Activated naive CD8-positive, alpha-beta T cell treated with anti-CD3 and anti-CD28 coated beads, Interleukin-2, amount 50 U/mL, for 16 hours (primary cell): ENCODE results near the gene TVP23A.
"Not testable (repeated sequence)": the region's sequence is repeated elsewhere in the genome, so short reads cannot be mapped to it uniquely, and the experiment has no call there.

Experiments used
- DNase-seq: peaks from one replicate; pipeline ENCODE4 v3.0.0-alpha.2; 2020; ENCODE audit warnings: low read depth, low spot score

Gene TVP23A

GRCh38 chr16:10836174-10836853 lies 17.7 kb upstream of the TVP23A start:
- DNase-seq: no peak

GRCh38 chr16:10835281-10835931 lies 16.8 kb upstream of the TVP23A start:
- no peak for DNase-seq

GRCh38 chr16:10834766-10835165 lies 16.2 kb upstream of the TVP23A start:
- no peak for DNase-seq

DNA sequence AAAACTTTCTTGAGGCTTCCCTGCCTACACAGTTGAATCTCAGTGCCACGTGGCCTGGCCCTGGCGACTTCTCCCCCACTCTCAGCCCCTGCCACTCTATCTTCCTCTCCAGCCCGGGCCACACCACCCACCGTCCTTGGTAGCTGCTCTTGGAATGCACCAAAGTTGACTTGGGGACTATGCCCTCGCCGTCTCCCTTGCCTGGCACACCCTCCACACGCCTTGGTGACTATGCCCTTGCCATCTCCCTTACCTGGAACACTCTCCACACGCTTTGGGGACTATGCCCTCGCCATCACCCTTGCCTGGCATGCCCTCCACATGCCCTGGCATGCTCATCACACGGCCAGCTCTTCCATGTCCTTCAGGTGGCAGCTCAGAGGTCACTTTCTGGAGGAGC lies 15.5 kb upstream of the TVP23A start:
- DNase-seq: no peak

DNA sequence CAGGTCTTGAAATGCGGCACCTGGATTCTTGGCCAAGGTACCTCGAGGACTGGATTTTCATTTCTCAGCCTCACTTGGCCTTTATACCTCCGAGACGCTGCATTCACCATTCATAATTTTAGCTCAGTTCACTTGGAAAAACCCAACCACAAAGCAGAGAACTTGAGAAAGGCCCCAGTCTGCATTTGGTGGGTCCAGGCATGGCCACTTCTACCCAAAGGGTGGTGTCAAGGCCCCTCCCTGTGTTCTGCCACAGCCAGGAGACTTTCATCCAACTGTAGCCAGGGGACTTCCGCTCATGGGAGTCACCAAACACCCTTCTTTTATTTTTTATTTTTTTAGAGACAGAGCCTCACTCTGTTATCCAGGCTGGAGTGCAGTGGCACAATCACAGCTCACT lies 14.7 kb upstream of the TVP23A start:
- no peak for DNase-seq

DNA sequence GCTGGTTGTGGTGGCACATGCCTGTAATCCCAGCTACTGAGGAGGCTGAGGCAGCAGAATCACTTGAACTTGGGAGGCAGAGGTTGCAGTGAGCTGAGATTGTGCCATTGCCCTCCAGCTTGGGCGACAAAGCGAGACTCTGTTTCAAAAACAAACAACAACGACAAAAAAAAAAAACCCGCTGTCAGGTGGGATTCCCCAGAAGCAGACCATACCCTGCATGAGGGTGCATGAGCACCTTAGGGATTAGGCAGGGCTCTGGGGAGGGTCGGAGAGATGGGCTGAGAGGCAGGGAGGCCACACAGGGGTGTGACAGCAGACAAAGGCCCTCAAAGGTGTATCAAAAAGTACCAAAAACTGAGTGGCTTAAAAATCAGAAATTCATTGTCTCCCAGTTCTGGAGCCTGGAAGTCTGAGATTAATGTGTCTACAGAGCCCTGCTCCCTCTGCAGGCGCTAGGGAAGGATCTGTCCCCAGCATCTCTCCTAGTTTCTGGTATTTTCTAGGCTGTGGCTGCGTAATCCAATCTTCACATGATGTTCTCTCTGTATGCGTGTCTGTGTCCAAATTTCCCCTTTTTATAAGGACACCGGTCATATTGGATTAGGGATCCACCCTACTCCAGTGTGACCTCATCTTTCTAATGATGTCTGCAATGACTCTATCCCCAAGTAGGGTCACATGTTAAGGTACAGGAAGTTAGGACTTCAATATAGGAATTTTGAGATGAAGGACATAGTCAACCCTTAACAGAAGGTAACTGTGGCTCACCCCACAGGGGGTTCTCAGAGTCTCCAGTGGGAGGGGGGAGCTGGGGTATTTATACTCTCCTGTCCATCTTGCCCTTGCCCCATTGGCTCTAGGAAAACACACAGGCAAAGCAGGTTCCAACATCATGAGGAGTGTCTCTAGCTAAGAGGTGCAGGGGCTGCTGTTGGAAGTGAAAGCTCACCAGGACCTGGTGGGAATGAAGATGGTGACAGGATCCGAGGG lies 13.6 kb upstream of the TVP23A start:
- no peak for DNase-seq

- DNase-seq: not testable (repeated sequence)
These were observed 11.6 kb upstream of the TVP23A start for GRCh38 chr16:10830240-10830639.

GRCh38 chr16:10829390-10830098 lies 10.9 kb upstream of the TVP23A start:
- DNase-seq: not testable (repeated sequence)

DNA sequence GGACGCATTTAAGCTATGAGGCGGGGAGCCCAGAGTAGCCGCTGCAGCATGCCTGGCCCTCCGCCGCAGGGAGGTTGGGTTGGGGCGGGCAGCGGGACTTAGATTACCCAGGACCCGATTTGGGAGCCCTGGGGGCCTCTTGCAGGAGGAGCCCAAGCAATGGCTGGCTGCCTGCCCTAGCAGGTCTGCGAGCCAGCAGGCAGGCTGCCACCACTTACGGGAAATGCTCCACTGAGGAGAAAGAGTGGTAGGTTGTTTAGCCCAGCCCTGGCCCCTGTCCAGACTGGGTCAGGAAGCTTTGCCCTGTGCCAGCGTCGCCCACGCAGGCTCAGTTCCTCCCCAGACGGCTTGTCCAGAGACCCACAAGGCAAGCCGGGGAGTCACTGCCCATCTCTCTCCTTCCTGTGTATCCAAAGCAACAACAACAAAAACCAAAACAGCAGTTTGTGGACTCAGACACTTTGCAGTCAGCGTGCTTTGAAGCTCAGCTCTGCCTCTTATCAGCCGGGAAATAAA lies 10.3 kb upstream of the TVP23A start:
- no peak for DNase-seq

DNA sequence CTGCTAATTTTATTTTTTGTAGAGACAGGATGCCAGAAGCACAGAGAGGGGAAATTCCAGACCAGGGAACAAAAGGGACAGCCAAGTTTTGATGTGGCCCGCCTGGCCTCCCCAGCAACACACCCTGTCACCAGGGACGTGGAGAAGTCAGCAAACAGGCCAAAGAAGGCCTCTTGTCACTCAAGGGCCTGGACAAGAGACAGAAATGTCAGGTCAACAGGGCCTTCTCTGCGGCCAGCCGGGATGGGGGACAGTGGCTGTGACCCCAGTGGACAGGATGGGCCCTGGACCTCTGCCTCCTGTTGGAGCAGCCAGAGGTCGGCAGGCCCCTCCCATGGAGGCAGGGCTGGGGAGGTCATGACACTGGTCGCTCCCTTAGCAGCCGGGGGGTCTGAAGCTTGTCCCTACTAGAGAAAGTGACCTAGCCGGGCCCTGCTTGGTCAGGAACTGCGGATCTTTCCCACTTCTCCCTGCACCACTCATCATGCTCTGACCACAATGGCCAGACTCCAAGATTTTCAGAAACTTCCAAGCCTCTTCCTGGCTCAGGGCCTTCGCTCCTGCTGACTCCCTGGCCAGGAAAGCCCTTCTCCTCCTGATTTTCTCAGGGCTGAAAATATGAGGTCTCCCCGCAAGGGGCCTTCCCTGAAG lies 9.2 kb upstream of the TVP23A start:
- no peak for DNase-seq

GRCh38 chr16:10824111-10824893 lies 5.7 kb upstream of the TVP23A start:
- DNase-seq: no peak

- DNase-seq: no peak
These were observed 4.1 kb upstream of the TVP23A start for GRCh38 chr16:10822702-10823101.

GRCh38 chr16:10820546-10820945 lies 2.0 kb upstream of the TVP23A start:
- no peak for DNase-seq

DNA sequence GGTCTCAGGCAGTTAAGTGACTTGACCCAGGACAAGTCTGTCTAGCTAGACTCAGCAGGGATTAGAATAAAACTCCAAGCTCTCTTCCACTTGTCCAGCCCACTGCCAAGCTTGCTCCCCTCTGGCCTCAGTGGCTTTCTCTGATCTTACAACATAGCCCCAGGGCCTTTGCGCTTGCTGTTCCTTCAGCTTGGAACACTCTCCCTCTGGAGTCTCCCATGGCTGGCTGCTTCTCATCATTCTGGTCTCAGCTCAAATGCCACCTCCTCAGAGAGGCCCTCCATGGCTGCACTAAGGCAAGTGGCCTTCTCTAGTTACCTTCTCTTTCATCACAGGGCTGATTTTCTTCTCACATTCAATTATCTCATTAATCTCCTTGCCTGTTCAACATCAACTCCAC lies 1.1 kb downstream of the TVP23A start:
- DNase-seq: no peak

GRCh38 chr16:10813099-10813455 lies 5.5 kb downstream of the TVP23A start:
- no peak for DNase-seq

DNA sequence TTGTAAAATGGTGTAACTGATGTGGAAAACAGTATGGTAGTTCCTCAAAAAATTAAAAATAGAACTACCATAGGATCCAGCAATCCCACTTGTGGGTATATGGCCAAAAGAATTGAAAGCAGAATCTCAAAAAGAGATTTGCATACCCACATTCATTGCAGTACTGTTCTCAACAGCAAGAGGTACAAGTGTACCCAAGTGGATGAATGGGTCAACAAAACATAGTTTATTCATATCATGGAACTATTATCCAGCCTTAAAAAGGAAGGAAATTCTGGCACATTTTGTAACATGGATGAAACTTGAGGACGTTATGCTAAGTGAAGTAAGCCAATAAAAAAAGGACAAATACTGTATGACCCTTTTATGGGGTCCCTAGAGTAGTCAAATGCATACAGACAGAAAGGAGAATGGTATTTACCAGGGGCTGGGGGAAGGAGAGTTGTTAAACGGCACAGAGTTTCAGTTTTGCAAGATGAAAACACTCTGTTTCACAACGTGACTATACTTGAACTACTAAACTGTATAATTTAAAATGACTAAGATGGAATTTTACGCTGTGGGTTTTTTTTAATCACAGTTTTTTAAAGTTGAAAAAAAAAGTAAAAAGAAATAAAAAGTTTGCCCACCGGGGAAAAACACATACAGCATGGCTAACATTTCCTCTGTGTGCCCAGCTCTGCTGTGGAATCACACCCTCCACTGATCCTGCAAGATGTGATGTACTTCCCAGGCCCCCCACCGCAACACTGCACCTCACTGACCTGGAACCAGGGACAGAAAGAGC lies 6.1 kb downstream of the TVP23A start:
- no peak for DNase-seq

DNA sequence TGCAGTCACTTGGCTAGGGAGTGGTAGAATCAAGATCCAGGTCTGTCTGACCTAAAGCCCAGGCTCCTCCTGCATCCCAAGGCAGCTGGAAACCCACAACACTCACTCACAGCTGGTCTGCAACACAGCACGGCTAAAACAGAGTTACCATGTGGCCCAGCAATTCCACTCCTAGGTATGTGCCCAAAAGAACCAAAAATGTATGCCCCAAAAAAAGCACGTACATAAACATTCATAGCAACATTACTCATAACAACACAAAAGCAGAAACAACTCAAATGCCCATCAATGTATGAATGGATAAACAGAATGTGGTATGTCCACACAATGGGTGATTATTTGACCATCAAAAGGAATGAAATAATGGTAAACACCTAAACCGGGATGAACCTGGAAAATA lies 8.9 kb downstream of the TVP23A start:
- no peak for DNase-seq

DNA sequence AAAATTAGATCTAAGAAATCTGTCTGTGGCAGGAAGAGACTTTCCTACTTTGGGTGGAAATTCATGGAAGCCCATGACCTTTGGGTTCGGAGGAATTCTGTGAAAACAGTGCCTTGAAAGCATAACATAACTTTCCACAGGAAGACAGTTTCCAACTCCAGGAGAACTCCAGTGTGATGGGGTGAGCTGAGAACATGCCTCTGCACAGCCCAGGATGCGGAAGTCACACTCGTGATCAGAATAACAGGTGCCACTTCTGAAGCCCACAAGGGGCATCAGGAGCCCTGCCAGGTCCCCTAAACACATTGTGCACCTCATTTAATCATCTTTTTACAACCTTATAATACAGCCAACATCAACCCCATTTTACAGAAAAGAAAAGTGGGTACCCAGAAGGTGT lies 9.7 kb downstream of the TVP23A start:
- DNase-seq: no peak

DNA sequence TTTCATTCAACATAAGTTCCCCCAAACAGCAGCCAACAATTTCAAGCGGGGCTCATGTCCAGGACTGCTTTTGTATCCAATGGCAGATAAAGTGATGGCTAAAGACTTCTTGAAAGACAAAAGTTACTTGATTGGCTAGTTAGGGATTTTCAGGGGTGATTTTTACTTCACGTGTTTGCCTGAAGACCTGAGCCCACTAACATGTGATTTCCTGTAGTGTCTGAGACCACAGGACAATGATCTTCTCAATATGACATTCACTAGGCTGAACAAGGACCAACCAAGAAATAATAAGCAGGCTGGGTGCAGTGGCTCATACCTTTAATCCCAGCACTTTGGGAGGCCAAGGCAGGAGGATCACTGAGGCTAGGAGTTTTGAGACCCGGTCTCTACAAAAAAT lies 10.4 kb downstream of the TVP23A start:
- DNase-seq: no peak
